COR-L47 (cell line): ENCODE measurements around the gene TBC1D5.

ENCODE experiments used
- DNase-seq: peaks from one replicate; lab custom pipeline; 2025; lab: John Stamatoyannopoulos, UW

TBC1D5 gene

GRCh38 chr3:17469954-17470353, 272.5 kb downstream of the TBC1D5 start:
- no peak for DNase-seq

GRCh38 chr3:17469520-17469919, 272.9 kb downstream of the TBC1D5 start:
- DNase-seq = no peak

GRCh38 chr3:17466028-17466427, 276.4 kb downstream of the TBC1D5 start:
- no peak for DNase-seq

- DNase-seq = no peak
These were observed 282.9 kb downstream of the TBC1D5 start for GRCh38 chr3:17459470-17459993.

- DNase-seq = no peak
These were observed 285.8 kb downstream of the TBC1D5 start for GRCh38 chr3:17456650-17457049.

- no peak for DNase-seq
These were observed 286.4 kb downstream of the TBC1D5 start for GRCh38 chr3:17456046-17456445.

- no peak for DNase-seq
These were observed 297.6 kb downstream of the TBC1D5 start for GRCh38 chr3:17444865-17445264.

- DNase-seq = no peak
These were observed 299.3 kb downstream of the TBC1D5 start for GRCh38 chr3:17443142-17443541.

- no peak for DNase-seq
These were observed 299.9 kb downstream of the TBC1D5 start for GRCh38 chr3:17442332-17443049.

- DNase-seq = no peak
These were observed 308.6 kb downstream of the TBC1D5 start for GRCh38 chr3:17433876-17434275.

GRCh38 chr3:17432236-17432635, 310.2 kb downstream of the TBC1D5 start:
- no peak for DNase-seq

GRCh38 chr3:17431484-17432045, 310.9 kb downstream of the TBC1D5 start:
- no peak for DNase-seq

GRCh38 chr3:17431004-17431403, 311.4 kb downstream of the TBC1D5 start:
- DNase-seq = no peak

- no peak for DNase-seq
These were observed 311.8 kb downstream of the TBC1D5 start for GRCh38 chr3:17430582-17430981.

GRCh38 chr3:17423786-17424536, 318.5 kb downstream of the TBC1D5 start:
- no peak for DNase-seq

GRCh38 chr3:17422636-17423035, 319.8 kb downstream of the TBC1D5 start:
- no peak for DNase-seq

GRCh38 chr3:17420668-17421067, 321.8 kb downstream of the TBC1D5 start:
- DNase-seq = peak; percentile 46

- DNase-seq = peak; percentile 52
These were observed 329.4 kb downstream of the TBC1D5 start for GRCh38 chr3:17412950-17413530.

- no peak for DNase-seq
These were observed 331.1 kb downstream of the TBC1D5 start for GRCh38 chr3:17411157-17411877.

- no peak for DNase-seq
These were observed 334.9 kb downstream of the TBC1D5 start for GRCh38 chr3:17407576-17407975.

GRCh38 chr3:17404548-17404947, 337.9 kb downstream of the TBC1D5 start:
- no peak for DNase-seq

- DNase-seq = no peak
These were observed 340.0 kb downstream of the TBC1D5 start for GRCh38 chr3:17402442-17402841.
